NCI-H2196 (cell line): ENCODE results near the gene CST8.

ENCODE experiments used
- DNase-seq: peaks from one replicate; lab custom pipeline; 2025; ENCODE audit not compliant: unreplicated experiment; lab: John Stamatoyannopoulos, UW

Gene CST8

DNA sequence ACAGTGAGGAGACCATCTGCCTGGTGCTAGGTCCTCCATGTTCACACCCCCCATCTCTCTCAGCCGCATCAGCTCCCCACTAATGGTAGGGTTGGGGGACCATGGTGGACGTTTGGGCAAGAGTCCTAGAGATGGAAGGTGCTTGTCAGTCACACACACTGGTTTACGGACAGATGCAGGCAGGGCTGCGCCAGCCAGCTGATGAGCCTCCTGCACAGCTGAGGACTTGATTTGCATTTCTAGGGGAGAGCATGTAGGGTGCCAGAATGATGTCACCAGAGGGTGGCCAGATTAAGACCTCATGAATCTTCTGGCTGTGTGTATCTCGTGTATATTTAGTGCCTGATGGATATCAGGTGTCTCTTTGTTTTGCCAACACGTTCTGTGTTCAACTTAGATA, 28.6 kb downstream of the CST8 start:
- no peak for DNase-seq

DNA sequence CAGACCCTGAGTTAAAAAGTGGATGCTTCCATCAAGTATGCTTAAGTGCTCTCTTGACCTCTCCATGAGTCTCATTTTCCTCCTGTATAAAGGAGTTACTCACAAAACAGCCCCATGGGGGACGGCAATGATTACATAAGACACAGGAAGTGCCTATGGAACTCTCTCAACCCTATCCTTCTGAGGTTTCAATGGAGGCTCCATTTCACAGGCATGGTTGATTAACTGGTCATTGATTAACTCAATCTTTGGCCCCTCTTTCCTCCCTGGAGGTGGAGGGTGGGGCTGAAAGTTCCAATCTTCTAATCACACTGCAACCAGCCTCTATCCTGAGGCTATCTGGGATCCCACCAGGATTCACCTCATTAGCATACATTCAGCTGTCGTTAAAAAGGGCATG, 29.3 kb downstream of the CST8 start:
- DNase-seq, result no peak

DNA sequence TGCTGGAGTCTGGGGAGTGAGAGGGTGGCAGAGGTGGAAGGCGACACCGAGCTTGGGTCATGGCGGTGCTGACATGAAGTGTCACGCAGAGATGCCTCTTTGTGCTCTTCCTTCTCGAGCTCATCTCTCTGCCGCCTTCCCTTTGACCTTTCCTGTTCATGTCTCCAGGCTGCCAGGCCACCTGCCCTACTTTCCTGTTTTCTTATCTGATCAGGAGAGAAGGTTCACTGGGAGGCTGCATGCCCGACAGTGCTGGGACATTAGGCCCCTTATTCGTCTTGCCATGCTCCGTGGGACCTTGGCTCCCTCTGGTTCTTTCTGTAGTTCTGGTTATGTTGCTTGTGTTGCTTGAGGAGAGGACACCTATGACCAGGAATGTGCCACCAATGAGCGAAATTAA, 33.2 kb downstream of the CST8 start:
- DNase-seq, result no peak

DNA sequence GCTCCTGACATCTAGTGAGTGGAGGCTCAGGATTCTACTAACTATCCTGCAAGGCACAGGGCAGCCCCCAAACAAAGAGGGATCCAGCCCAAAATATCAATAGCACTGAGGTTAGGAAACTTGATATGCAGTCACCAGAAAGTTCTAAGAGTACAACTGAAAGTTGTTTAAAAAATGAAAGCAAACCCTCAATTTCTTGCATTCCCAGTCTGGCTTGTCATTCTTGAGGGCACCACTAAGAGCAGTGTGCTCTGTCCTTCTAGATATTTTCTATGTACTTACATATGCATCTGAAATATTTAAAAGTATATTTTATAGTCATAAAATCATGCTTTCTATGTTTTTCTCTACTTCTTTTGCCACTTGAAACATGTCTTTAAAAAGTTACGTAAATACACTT, 35.9 kb downstream of the CST8 start:
- no peak for DNase-seq

DNA sequence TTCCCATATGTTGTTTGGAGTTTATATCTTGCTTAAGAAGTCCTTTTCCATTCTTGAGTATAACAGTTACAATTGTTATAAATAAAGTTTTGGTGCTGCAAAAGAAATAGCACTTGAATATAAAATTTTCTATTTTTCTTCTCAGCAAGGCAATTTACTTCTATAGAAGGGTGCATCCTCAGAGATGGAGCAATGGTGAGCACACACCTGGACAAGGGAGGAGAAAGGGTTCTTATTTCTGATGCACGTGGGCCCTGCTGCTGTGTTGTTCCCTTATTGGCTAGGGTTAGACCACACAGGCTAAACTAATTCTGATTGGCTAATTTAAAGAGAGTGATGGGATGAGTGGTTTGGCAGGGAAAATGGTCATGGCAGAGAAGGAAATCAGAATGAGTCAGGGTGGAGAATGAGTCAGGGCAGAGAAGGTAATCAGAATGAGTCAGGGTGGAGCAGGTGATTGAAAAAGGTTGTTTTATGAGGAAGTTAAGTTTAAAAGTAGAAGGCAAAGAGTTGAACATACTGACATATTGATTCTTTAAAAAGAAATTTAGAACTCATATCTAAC, 38.0 kb downstream of the CST8 start:
- no peak for DNase-seq

DNA sequence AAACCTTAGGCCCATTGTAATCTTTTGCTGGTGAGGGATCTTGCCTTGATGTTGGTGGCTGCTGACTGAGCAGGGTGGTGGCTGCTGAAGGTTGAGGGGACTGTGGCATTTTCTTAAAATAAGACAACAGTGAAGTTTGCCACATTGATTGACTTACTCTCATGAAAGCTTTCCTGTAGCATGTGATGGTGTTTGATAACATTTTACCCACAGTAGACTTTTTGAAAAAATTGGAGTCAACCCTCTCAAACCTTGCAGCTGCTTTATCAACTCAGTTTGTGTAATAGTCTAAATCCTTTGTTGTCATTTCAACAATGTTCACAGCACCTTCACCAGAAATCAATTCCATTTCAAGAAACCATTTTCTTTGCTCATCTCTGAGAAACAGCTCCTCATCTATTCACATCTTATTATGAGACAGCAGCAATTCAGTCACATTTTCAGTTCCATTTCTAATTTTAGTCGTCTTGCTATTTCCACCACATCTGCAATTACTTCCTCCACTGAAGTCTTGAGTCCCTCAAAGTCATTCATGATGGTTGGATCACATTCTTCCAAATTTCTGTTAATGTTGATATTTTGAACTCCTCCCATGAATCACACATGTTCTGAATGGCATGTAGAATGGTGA, 40.1 kb downstream of the CST8 start:
- no peak for DNase-seq

DNA sequence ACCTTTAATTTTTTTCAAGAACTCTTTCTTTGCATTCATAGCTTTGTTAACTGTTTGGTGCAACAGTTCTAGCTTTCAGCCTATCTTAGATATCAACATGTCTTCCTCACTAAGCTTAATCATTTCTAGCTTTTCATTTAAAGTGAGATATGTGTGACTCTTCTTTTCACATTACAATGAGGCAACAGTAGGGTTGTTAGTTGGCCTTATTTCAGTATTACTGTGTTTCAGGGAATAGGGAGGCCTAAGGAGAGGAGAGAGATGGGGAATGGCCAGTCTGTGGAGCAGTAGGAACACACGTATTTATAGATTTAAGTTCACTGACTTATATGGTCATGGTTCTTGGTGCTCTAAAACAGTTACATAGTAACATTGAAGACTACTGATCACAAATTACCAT, 41.6 kb downstream of the CST8 start:
- DNase-seq, result no peak

DNA sequence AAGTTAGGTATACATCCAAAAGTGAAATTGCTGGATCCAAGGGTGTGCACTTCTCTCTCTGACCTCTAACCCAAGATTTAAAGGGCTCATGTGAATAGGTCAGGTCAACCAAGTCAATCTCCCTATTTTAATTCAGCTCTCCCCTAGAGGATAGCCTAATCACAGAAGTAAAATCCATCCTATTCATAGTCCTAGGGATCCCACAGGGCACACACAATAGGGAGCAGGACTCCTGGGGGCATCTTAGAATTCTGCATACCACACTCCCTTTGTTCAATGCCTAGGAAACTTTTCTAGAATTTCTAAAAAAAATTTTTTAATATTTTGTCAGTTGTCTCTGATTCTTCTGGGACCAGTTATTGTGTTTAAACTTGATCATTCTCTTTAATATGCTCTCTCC, 42.2 kb downstream of the CST8 start:
- no peak for DNase-seq

DNA sequence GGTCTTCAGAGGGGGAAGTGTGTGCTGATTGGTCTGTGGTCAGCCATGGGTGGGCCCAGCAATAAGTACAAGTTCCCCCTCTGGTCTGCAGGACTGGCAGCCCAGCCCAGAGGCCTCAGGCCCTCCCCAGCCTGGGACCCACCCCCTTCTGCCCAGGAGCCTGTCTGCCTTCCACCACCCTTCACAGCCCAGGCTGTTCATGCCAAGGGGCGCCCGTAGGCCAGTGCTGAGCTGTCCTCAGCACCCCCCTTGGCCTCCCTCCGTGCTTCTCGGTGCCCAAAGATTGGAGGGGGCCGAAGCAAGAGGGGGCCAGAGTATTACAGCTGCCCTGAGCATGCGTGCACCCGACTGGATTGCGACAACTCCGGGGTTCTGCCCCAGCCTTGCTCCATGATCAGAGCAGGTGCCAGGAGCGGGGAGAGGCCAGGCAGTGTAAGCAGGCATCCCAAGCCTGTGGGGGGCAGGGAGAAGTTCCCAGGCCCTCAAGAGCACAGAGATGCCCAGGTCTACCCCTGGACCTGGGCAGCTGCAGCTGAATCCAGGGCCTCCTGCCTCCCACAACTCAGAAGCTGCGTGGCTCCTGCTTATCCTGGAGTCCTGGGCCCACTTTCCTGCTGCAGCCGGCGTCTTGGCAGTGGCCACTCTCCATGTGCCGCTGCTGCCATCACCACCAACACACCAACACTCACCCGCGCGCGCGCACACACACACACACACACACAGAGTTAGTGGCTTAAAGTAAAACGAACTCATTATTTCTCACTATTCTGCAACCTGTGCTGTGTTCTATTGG, 44.1 kb downstream of the CST8 start:
- no peak for DNase-seq

DNA sequence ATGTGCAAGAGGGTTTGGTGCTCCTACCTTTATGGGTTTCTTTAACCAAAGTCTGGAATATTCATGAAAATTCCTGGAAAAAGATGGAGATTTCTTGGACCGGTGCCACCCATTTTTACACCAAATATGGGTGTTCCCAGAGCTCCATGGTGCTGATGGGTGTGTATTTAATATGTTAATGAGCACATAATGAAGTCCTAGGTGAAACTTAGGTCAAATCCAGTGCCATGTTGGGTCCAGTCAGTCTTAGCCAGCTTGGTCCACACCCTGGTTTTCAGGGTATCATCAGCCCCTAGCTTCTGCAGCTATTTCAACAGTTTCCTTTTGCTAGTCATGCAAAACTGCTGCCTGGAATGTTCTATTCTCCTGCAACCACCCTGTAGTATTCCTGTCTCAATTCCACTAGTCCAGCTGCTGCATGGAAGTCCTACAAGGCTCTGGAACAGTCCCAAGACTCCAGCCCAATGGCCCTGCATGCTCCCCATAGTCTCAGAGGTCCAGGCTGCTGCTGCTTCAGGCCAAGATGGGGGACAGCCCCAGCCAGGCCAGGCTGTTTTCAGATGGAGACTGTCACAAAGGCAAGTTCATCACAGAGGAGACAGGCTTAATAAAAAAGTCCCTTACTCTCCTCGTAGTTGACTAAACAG, 45.5 kb downstream of the CST8 start:
- no peak for DNase-seq

DNA sequence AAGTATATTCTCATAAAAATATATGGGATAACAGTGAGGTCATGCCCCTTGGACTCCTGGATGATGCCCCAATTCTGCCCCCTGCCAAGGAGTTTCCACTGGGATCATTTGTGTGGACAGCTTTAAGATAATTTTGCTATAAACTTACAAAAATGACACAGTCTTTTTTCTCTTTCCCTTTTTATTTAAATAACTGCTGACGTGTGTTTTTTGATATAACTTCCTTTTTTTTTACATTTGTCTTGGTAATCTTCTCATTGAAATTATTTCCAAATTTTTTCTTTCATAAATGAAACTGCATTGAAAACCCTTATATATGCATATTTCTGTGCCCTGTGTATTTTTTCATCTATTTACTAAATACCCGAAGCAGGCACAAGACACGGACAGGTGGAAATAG, 46.1 kb downstream of the CST8 start:
- no peak for DNase-seq

DNA sequence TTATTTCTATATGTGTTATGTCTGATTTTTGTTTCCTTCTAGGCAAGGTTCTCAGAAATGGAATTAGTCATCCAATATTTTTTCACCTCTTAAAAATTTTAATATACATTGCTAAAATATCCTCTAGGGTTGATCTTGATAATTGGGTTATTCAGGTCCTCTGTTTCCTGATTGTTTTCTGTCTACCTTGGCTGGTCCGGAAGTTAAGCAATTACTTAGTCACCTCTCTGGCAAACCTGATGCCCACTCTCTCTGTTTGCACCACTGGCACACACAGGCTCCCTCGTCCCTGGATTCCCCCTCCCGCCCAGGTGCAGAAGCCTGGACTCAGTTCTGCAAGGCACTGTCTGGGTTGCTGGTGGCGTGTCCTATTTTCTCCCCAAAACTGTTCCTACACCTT, 49.7 kb downstream of the CST8 start:
- DNase-seq, result no peak

DNA sequence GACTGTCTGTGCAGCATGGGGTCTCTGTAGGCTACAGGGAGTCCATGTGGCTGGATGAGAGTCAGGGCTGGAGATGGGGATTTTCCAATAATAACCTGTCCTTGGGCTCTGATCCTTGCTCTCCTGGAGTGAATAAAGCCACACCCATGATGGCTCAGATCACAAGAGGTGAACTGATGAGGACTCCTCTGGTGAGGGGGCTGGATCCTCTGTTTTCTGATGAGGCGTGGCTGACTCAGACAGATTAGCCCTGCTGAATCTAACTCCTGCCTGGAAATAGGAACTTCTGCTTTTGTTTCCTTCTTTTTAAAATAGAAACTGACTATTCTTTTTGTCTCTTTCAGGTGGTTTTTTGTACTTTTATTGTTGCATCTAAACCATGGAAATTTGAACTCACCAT, 50.4 kb downstream of the CST8 start:
- no peak for DNase-seq

DNA sequence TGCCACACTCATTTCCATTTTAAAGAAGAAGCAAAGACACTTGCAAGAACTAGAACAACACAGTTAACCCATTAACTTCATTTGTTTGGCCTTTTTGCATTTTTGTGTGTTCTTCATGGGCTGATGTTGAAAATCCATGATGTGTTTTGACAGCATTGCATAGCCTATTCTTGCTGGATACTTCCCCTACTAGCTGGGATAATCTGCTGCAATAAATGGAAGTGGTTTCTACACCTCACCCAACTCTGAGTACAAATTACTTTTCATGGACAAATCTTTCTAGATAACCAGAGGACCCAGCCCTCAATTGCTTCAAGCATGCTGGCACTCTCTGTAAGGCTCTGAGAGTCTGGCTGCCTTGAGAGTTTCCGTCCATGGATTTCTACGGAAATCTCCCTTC, 50.9 kb downstream of the CST8 start:
- no peak for DNase-seq

DNA sequence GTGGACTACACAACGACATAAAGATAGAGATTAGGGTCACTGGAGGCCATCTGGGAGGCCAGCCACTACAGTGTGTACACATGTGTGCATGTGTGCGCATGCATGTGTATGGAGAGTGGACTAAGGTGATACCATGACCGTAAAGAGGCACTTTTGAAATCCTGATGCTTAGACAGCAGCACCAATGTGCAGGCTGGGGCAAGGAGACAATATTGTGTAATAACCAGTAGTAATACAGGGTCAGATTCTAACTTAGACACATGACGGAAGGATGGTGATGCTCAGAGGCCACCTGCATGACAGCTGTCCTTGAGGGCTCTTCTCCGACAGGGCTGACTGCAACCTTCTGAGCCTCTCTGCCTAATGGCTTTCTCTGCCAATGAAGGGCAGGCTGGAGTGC, 51.9 kb downstream of the CST8 start:
- no peak for DNase-seq

DNA sequence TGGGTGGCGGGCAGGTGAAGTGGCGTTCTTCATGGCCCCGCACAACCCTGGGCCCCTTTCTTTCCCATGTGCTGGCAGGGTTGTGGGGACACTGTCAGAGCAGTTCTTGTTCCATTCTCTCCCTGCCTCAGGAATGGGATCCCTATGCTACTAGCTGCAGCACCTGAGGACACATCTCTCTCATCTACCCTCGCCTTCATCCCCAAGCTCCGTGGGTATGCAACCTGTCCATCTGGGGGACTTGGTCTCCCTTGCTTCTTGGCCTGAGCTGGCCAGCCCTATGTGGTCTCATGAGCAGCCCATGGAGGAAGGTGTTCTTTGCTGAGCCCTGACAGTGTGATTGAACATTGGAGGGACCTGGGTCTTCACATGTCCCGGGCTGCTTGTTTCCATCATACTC, 53.2 kb downstream of the CST8 start:
- DNase-seq, result no peak
